HG03097 (cell line): ENCODE measurements around the gene CCND2.

Source experiments
- ATAC-seq: cut with Tn5 transposase; IDR thresholded peaks from one replicate; pipeline ENCODE4 v1.9.1; 2021; ENCODE audit not compliant: unreplicated experiment, low FRiP score

The CCND2 gene

DNA sequence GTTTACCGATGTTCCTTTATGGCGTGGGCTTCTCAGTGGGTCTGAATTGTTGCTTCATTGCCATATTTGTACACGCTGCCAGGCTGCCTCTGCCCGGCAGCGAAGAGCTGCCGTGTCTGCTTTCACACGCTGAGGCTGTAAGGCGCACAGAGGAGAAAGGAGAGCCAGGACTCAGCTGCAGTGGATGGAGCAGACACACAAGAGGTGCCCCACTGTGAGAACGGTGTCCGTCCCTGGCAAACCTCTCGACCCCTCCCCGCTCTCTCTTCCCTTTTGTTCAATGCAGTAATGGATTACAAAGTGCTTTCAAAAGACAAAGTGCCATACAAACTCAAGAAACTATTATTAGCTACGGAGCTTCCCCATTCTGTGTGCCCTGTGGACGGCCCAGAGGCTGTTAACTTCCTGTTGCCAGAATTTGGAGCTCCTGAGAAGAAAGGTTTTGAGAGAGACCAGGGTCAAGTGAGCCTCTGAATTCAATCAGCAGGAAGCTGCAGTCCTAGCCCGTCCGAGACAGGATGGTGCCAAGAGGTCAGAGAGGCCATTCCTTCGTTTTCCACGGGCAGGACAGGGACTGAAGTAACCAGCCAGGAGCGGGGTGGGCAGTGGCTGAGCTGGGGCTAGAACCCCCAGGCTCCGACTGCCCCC, 15.8 kb downstream of the CCND2 start:
- ATAC-seq: no peak

DNA sequence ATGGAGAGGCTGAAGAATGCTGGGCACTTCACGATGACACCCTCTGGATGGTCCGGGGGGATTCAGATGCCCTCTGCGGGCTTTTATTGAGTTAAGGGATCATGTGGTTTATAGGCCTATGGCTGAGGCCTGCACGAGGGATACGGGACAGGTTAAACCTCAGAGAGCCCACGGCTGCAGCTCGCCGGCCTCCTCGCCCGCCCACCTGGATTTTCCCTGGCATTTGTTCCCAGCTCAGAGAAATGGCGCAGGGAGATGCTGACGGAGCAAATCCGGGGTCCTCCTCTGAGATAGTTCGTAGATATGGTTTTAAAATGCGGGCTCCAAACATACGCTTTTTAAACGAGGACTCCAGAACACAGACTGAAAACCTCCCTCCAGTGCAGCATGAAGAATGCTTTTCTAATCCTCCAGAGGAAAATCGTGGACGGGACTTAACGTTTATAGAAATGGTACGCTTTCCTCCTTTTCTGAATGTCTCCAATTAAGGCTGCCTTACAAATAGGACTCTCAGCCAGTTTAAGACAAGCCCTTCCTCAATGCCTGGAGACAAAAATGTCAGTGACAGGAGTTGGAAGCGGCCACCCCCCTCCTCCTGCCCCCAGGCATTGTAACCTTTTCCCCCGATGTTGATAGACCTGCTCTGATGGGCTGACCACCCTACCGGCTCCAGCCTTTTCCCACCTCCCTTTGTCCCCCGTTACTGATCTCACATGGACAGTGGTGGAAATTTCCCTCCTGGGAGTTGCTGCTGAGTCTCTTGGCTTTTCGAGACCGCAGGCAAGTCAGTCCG, 16.6 kb downstream of the CCND2 start:
- ATAC-seq: no peak

DNA sequence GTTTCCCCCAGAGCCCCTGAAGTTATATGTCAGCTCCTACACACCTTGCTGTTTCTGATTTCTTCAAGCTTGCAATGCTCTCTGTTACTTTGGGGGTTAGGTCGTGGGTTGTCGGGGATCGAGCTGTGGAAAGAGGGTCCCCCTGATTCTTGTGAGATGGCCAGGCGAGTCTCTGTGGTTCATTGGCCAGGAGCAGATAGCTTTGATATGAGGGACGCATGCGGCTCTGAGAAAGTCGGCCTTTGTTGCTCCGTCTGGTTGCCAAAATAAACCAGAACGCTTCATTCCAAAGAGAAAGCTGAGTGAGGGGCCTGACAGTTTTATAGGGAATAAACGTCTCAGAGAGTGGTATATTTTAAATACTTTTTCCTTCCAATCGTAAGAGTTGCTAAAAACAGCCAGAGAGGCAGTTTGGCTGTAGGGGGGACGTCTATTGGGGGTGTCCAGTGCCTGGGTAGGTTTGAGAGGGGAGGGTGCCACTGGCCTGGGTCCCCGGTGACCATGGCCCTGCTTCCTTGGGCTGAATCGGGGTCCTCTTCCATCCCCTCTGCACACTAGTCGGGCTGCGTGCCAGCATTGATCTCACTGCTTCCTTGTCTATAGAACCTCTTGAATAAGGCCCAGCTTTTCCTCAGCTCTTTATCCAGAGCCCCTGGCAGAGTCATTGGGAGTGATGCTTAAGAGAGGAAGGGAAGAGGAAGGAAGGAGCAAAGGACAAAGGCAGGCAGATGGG, 18.9 kb downstream of the CCND2 start:
- no peak for ATAC-seq

DNA sequence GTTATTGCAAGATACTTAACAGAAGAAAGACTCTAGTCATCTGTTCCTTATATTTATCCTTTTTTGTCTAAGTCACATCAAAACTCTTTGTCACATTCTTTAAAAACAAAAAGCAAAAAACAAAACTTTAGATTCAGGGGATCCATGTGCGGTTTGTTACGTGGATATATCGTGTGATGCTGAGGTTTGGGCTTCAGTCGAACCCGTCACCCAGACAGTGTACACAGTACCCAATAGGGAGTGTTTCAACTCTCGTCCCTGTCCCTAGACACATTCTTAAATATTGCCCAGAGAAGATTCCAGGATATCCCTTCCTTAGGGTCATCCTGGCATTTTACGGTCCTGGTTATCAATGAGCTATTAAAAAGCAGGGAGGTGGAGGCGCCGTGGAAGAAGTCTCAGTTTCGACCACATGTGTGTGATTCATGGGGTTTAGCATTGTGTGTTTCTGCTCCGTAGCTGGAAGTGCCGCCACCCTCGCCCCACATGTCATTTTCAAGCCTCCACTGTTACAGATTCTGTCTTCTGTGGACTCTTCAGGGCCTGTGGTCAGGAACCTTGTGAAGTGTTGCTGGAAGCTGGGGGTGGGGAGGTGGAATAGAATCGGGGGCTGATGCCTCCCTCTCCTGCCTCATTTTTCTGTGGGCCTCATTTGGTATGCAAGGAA, 19.9 kb downstream of the CCND2 start:
- ATAC-seq: no peak

DNA sequence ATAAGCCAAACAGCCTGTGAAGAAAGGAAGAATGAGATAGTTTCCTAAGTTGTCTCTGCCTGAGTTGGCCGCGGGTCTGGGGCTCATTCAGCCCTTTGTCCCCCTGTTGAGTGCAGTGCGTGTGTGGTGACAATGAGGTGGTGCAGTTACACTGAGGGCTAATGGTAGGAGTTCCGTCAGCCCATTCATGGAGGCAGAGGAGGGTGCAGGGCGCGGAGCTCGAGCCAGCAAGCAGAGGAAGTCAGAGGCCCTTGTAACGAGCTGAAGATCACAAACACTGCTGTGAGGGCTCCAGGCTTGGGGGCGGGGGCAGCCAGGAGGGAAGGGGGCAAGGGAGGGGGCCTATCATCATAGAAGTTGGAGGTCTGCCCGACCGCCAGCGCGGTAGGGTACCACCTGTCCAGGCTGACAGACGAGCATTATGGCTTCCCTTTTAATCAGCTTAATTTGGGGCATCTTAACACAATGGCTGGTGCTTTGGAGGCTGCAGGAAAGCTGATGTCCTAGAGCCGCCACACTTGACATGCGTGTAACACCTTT, 20.5 kb downstream of the CCND2 start:
- no peak for ATAC-seq

DNA sequence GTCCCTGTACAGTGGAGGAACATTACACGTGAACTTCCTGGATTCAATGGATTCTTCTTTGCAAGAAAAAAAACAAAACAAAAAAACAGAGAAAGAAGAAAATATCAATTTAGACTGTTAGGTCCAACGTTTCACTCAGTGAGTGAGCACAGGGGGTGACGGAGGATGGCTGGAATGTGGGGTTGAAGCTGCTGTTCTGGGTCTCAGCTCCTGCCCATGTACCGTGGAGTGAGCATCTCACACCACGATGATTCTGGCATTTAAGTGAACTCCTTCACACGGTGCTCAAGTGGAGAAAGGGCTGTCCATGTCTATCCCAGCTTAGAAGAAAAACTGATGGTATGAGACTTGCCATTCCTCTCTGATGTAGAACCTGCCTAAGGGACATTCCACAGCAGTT, 23.2 kb downstream of the CCND2 start:
- no peak for ATAC-seq

DNA sequence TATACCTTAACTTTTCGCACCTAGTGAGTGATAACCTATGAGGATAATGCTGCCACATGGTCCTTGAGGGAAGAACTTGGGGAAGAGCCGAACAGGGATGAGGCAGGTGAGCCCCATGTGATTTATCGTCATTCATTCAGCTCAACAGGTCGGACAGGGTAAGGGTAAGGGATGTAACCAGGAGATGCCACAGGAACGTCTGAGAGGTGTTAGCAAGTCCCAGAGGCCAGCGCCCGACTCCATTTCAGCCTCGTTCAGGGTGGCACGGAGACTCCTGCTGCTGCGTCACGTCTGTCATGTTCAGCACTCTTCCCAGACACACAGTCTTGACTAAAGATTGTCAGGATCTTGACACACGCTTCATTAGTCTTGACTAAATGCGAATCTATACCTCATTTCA, 24.1 kb downstream of the CCND2 start:
- no peak for ATAC-seq

DNA sequence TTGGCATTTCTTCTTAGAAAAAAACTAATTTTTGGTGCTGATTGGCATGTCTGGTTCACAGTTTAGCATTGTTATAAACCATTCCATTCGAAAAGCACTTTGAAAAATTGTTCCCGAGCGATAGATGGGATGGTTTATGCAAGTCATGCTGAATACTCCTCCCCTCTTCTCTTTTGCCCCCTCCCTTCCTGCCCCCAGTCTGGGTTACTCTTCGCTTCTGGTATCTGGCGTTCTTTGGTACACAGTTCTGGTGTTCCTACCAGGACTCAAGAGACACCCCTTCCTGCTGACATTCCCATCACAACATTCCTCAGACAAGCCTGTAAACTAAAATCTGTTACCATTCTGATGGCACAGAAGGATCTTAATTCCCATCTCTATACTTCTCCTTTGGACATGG, 27.3 kb downstream of the CCND2 start:
- no peak for ATAC-seq

DNA sequence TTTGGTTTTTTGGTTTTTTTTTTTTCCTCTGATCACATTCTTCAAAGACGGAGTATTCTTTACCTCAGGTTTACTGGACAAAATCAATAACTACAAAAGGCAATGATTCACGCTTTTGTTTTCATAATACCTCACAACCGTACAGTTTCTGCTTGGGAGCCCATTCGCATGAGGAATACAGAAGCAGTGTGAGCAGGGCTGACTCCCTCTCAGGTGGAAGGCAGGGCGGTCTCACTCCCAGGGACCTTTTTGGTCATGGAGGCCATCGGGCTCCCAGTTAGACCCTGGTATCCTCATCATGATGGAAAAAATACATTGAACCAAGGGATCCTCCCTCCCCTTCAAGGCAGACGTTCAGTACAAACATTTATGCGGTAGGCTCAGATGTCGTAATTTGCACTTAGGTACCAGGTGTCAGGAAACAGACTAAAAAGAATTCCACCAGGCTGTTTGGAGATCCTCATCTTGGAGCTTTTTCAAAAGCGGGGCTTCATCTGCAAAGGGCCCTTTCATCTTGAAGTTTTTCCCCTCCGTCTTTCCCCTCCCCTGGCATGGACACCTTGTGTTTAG, 28.5 kb downstream of the CCND2 start:
- no peak for ATAC-seq

DNA sequence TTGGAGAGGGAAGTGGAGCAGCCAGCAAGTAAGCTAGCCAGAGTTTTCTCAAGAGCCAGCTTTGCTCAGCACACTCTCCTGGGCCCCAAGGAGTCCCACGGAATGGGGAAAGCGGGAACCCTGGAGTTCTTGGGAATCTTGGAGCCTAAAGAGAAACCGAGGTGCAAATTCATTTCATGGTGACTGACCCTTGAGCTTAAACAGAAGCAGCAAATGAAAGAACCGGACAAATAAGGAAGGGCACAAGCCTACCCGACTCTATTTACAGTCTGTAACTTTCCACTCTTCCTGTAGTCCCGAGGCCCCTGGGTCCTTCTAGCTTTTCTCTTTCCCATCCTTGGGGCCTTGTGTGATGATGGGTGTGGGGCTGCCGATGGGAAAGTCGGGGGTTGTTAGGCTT, 29.3 kb downstream of the CCND2 start:
- no peak for ATAC-seq

DNA sequence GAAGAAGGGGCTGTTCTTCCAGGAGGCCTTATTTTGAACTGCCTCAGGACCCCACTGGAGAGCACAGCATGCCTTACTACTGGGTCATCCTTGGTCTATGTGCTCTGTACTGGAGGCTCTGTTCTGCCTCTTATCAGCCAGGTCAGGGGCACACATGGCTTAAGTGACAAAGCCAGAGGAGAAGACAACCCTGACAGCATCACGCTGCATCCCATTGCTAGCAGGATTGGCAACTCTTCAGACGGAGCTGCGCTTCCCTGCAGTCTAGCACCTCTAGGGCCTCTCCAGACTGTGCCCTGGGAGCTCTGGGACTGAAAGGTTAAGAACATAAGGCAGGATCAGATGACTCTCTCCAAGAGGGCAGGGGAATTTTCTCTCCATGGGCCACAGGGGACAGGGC, 30.2 kb downstream of the CCND2 start:
- no peak for ATAC-seq

DNA sequence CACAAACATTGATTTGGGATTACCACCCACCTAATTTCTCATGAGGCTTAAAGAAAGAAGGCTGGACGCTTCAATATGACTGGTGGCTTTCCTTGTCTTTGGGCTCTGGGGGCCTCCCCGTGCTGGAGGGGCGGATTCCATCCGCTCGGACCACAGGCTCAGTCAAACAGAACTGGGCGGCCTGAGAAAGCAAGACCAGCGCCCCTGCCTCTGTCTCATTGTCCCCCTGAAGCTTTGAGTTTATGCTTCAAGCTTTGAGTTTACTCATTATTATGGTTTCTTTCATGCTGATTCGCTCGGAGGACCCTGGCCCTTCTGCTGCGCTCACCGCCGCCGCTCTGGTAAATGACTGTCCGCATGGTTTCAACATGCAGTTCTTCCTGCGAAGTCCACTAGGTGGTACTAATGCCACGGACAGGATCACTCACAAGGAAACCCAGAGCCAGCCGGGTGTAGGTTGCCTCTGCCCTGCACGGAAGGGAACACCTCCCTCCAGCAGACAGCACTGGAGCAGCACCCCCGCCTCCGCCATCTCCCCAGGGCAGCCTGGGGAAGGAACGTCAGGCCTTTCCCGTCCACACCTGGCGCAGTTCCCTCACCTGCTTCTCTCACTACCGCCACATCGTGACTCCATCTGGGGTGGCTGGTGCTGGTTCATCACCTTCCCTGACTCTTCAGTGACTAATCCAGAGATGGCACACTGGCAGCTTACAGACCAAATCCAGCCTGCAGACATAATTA, 34.2 kb downstream of the CCND2 start:
- no peak for ATAC-seq

DNA sequence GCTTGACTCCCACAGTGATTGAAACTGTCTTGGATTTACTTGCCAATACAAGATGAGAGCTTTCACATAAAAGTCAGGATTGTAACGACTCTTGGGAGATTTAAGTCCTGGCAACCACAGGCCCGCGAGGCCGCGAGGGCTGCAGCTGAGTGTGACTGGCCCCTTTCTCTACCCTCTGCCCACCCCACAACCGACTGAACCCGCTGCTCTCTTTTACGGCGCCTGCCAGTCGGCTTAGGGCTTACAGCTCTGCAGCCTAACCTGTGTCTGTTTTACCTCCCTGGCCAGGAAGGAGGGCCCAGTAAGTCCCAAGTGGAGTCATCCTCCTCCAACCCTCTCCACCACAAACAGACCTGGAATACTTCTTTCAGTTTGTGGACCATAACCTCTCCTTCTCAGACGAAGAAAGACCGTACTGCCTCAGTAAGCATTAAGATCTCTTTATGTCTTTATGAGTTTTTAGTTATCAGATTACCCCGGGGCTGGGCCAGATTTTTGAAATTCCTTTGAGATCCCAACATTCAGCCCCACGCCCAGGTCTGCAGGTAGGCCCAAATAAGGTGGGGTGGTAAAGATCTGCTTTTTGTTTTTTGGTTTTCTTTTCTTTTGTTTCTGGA, 34.9 kb downstream of the CCND2 start:
- ATAC-seq: no peak

DNA sequence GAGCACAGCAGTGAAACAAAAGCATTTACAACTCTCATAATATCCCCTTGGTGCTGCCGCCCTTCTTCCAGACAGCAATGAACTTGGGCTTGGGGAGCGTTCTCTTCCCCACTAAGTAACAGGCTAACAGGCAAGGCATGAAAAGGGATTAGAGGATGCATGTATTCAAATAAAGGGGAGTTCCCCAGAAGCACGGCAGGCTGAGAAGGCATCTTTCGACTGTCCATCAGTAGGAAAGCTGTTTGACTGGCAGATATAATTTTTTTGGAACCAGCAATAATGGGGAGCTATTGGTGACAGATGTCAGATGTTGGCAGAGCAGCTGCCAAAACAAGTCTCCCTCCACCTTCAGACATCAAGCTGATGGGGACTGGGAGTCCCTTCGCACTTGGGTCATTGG, 38.2 kb downstream of the CCND2 start:
- no peak for ATAC-seq

DNA sequence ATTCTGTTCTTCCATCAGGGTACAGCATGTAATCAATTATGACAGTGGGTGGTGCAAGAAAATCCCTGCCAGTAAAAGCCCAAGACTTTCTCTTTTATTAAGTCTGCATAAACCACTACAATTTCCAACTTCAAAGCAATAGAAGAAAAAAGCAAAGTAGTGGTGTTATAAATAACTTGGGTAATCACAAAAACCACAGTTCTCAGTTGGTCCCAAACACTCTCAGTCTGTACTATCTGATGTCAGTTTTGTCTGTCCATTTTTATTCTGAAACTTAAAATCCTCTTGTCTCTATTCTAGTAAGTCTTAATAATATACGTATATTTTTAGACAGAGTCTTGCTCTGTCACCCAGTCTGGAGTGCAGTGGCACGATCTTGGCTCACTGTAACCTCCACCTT, 38.7 kb downstream of the CCND2 start:
- no peak for ATAC-seq

DNA sequence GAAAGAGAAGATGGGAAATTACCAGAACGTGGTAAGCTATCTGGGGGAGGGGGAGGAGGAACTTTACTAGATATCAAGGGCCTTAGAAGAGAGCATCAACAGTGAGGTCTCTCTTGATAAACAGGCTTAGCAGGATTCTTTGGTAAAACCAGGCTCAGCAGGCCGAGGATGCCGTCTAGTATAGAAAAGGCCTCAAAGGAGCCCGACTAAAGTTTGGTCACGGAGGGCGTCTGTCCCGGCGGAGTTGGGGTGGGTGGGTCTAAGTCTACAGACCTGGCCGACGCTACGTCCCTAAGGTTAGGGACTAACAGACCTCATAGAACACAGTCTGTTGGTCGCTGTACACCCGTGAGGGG, 46.9 kb downstream of the CCND2 start:
- peak; percentile 26 for ATAC-seq

DNA sequence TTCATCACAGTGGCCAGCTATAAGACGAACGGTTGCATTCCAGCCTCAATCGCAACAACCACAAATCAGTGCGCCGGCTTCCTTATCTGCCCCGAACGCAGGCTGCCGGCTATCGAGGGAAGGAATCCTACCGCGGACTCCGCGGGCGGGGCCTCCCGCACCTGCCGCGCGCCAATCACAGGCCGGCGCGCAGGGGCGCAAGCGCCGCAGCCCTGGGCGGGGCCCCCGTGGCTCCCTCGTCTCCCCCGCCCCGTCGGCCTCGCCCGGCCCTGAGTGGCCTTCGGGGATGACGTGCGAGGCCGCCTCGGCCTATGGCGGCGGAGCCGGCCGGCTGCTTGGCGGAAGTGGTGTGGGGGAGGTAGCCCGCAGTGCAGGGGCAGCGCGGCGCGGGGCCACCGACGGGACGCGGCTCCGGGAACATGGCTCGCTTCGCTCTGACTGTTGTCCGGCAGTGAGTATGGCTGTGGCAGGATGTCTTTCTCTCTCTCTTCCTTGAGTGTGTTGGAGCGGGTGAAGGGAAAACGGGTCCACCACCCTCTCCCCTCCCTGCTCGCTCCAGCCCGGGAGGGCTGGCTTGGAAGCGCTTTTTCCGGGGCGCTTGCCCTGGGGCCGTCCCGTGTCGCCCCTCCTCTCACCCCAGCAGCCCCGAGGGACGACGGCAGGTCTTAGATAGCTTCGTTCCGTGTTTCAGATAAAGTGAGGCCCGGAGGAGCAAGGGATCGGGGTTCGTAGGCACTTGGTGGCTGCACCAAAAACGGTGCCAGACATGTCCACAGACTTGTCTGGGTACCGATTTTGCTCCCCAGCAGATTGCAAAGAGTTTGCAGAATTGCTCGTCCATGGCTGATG, 47.5 kb downstream of the CCND2 start, which contains the start of gene TIGAR:
TSS of gene TIGAR (plus strand) at position 361 of the 849 bp plus-strand sequence. CDS start at position 420, 59 bp downstream.
- peak; percentile 96 for ATAC-seq

DNA sequence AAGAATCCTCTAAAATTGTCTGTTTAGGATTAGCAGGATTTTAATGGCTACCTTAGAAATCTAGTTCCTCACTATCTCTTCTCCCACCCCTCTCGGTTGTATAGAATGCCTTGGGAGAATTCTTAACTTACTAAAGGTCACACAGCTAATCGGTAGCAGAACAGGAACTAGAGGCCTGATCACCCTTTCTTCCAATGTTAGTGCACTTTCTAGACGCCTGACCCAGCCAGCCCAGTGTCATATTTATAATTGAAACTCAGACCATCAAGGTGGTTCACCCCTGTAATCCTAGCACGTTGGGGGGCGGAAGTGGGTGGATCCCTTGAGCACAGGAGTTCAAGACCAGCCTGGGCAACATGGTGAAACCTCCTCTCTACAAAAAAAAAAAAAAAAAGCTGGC, 49.2 kb downstream of the CCND2 start:
- no peak for ATAC-seq
